ENCODE results near the gene ARL6IP4.
"Not testable (repeated sequence)": the region's sequence is repeated elsewhere in the genome, so short reads cannot be mapped to it uniquely, and the experiment has no call there.

The ARL6IP4 gene

GRCh38 chr12:122980183-122981035 lies at the start of gene ARL6IP4:
ARL6IP4 (plus strand) TSS chr12:122980681; CDS start chr12:122981140, 459 bp downstream.
- DNase-seq, result peak; percentile 70

DNA sequence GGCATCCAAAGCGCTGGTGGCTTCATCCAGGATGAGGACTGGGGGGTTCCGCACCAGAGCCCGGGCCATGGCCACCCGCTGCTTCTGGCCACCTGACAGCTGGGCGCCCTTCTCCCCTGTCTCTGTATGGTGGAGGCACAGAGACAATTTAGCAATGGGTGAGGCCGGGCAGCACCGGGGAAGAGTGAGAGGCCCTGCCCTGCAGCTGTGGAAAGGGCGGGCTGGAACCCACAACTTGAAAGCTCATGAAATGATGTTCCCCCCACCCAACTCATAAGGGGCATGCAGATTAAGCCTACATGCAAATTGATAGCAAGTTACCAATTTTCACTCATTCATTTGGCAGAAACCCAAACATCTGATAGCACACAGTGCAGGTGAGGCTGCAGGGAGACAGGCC lies 48.3 kb upstream of the ARL6IP4 start:
- no peak for DNase-seq

GRCh38 chr12:122934722-122935121 lies 45.8 kb upstream of the ARL6IP4 start:
- no peak for DNase-seq

GRCh38 chr12:122935318-122935717 lies 45.2 kb upstream of the ARL6IP4 start:
- no peak for DNase-seq

- DNase-seq, result no peak
Measured at GRCh38 chr12:122937622-122938091, 42.8 kb upstream of the ARL6IP4 start.

DNA sequence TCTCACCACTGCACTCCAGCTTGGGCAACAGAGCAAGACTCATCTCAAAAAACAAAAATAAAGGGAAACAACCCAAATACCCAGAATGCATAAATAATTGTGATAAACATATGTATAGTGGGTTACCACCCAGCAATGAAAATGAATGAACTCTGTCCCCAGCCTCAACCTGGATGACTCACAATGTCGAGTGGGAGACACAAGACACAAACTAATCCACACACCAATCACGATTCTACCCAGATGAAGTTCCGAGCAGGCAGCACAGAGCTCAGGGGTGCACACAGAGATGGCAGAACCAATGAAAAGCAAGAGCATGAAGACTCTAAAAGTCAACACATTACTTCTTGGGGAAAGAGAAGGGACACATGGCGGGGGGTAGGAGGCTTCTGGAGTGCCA lies 41.4 kb upstream of the ARL6IP4 start:
- no peak for DNase-seq

DNA sequence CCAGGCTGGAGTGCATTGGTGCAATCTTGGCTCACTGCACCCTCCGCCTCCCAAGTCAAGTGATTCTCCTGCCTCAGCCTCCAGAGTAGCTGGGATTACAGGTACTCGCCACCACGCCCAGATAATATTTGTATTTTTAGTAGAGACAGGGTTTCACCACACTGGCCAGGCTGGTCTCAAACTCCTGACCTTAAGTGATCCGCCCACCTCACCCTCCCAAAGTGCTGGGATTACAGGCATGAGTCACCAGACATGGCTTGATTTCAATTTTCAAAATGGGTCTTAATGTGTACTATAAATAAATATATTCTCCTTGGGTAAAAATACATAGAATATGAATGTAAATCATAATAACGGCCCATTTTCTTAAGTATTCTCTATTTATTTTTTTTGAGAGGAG lies 39.1 kb upstream of the ARL6IP4 start:
- not testable (repeated sequence) for DNase-seq

DNA sequence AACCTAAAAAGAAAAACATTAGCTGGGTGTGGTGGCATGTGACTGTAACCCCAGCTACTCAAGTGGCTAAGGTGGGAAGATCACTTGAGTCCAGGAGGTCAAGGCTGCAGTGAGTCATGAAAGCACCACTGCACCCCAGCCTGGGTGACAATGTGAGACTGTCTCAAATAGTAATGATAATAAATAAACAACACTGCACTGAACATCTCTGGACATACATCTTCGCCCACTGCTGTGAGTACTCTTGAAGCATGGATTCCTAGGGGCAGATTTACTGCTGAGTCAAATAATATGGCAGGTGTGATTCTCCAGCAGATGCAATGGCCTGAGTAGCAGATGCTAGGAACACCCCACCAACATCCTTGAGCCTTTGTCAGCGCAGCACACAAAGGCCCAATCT lies 37.8 kb upstream of the ARL6IP4 start:
- DNase-seq, result no peak

DNA sequence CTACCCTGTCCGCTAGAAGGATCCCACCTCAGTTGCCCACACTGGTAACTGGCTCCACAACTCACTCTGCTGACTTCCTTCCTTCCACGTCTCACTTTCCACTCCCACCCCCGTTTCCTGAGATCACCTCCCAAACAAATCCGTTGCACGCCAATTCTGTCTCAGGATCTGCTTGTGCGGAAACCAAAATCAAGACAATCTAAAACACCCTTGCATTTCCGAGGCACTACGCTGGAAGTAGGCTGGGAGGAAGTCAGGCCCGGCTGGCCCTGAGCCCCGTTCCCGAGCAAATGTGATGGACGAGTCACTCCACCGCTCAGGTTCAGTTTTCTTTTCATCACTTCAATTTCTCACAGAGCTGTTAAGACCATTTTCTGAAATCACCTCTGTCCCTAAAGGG lies 37.3 kb upstream of the ARL6IP4 start:
- DNase-seq, result no peak

DNA sequence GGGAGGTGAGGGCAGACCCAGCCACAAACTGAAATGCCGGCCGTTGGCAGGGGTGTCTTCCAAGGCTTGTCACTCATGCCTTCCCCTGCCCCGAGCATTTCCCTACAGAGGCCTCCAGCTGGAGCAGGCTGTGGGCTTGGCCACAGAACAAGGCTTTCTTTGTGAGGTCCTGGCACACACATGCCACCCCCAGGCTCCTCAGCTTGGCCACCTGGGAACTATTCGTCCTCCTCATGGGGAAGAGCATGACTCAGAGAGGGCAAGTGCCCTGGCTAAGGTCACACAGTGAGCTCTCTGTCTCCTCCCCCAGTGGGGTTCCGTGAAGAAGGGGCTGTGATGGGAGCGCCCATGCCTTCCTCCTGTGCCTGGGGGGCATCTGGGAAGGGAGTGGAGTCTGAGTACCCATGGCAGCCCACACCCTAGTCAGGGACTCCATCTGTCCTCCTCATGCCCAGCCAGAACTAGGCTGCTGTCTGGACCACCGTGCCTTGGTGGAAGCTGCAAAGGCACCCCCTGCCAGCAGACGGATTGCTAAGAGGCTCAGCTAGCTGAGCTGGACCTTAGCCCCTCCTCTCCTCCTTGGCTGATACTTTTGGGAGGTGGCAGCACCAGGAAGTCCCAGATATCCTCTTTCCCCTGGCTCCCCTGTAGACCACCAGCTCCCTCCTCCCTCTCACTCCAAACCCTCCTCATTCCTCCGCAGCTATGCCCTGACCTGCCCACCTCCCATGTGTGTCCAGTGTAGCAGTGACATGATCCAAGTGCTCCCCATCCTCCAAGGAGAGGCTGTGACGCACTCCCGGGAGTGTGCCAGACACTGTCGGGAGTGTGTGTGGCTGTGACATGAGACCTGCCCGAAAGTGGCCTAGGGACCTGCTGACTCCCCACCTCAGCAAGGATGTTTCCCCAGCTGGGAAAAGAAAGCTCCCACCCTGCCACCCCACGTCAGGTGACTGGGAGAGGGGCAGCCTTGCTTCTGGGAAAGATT lies 35.6 kb upstream of the ARL6IP4 start:
- no peak for DNase-seq

DNA sequence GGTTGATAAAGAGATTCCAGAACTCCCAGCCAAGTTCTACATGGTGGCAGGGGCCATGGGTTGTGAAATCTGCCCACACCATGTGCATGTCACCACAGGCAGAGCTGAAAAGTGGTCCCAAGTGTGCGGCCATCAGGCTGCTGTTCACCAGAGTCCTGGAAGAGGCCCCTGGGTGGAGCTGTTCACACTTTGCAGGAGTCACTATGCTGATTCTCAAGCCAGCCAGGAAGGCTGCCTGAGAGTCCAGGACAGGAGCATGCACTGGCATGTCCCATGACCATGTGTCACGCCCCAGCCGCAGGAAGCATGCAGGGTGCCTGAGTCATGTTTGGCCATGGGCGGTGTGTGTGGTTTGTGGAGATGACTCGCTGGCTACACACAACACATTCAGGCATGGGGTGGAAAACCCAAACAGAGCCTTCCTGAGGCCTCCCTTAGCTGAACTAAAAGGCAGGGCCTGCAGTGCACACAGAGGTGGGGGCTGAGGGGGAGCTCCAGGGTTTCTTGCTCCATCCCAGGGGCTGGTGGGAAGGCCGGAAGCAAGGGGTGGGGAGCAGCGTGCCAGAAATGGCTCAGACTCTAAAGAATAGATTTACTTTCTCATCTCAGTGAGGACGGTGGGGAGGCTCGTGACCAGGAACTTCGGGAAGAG lies 33.7 kb upstream of the ARL6IP4 start:
- DNase-seq, result peak; percentile 72

- DNase-seq, result no peak
Measured at GRCh38 chr12:122947352-122947792, 33.1 kb upstream of the ARL6IP4 start.

- DNase-seq, result no peak
Measured at GRCh38 chr12:122948605-122949004, 31.9 kb upstream of the ARL6IP4 start.

DNA sequence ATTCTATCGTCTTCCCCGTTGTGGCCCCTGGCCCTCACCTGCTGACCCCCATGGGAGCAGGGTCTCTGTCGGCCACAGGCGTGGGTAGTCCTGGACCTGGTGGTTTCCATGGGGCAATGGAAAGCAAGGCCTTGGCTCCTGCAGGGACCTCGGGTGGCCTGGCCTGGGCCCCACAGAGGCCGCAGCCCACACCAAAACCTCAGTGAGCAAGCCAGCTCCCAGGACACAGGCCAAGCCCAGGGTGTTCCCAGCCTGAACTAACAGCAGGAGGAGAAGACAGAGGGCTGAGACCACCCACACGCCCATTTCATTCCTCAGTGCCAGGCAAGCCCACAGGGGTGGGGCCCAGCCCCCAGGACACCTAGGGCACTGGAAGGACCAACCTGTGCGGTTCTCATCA lies 31.1 kb upstream of the ARL6IP4 start:
- no peak for DNase-seq

DNA sequence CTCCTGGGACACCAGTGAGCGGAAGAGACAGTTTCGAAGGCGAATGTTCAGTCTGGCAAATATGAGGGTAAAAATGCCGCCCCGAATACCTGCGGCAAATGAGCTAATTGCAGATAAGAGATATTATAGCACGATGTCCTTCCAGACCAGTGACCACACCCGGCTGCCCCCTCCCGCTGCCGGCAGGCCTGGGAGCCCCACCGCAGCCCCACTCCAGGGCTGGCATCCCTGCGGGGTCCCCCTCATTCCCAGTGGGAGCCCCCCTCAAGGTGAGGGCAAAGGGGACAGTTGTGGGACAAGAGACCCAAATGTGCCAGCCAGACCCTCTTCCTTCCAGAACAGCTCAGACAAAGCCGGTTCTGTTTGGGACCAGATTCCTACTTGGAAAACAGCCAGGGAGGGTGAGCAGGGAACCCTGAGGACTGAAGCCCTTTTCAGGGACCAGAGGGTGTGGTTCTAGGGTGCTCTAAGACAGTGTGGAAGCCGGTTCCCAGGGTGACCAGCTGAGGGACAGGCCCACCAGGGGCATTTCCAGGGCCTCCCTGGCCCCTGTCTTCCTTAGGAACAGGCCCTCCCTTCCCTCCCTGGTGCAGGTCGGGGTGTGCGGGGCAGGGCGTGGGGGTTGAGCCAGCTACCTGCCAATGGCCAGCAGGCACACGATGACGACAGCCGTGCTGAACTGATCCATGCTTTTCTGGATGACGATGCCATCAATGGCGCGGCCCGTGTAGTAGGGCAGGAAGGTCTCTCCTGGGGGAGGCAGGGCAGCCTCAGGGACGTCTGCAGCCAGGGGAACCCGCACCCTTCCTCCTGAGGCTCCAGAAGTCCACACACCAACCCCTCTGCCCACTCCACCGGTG lies 30.4 kb upstream of the ARL6IP4 start:
- no peak for DNase-seq

GRCh38 chr12:122951406-122951805 lies 29.1 kb upstream of the ARL6IP4 start:
- no peak for DNase-seq

- peak; percentile 71 for DNase-seq
Measured at GRCh38 chr12:122951979-122952892, 28.2 kb upstream of the ARL6IP4 start.

GRCh38 chr12:122955156-122955555 lies 25.3 kb upstream of the ARL6IP4 start:
- no peak for DNase-seq

DNA sequence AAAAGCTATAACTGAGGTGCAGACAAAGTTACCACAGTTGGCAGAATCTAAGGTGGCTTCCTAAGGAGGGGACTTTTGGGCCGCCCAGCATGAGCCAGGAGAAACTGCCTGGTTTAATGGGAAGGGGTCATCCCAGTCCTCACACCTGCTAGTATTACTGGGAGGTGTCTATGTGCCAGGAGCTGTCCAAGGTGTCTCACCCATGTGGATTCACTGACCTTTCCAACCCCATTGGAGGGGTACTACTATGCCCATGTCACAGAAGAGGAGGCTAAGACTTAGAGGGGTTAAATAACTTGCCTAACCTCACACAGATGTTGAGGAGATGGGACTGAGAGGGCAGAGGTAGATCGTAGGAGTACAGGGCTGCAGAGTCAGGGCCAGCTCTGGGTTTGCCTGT lies 24.4 kb upstream of the ARL6IP4 start:
- DNase-seq, result no peak

DNA sequence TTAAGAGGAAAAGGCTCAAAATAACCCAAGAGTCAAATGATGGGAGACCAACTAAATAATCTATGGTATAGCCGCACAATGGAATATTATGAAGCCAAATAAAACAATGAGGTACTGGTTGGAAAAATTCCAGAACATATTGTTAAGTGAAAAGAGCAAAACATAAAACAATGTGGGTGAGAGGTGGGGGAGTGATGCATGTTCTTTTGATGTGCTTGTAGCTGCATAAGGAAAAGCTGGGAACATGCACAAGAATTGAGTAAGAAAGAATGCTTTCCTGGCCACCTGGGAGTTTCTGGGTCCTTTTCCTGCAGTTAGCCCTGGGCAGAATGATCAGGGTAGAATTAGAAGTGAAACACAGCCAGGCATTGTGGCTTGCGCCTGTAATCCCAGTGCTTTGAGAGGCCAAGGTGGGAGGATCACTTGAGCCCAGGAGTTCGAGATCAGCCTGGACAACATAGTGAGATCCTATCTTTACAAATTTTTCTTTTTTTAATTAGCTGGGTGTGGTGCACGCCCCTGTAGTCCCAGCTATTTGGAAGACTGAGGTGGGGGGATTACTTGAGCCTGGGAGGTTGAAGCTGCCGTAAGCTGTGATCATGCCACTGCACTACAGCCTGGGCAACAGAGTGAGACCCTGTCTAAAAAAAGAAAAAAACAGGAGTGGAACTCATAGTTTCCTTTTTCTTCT lies 22.1 kb upstream of the ARL6IP4 start:
- DNase-seq, result no peak
